Metanephros (tissue), 2 donors: ENCODE data around the gene MMP21. TPM values are rescaled to one million over a fixed set of nuclear protein-coding genes. Genes with fewer than 3 reads are reported as not detected.

Experiments used
- small RNA-seq: library from RNA; depleted of rRNA; stranded (forward); fragments of <200 nt; gene quantifications from one replicate; pipeline ENCODE3, GENCODE V24; 2014; ENCODE audit warnings: low replicate concordance
- total RNA-seq: library from RNA; depleted of rRNA; stranded (reverse); fragments of >200 nt; gene quantifications from one replicate; pipeline ENCODE4 v1.2.3, GENCODE V29; 2014

MMP21 gene
- total RNA-seq: 0.23 TPM

GRCh38 chr10:125775491-125776106 is at the start of gene MMP21:
Gene MMP21, minus strand, starts transcription at chr10:125775821. Its CDS starts 0 bp downstream, at chr10:125775821.

GRCh38 chr10:125822878-125823662 is 47.4 kb upstream of the MMP21 start, which contains the start of the genes BCCIP and UROS:
Gene BCCIP, plus strand, starts transcription at chr10:125823546. Its CDS starts 12 bp downstream, at chr10:125823558.
Gene UROS, minus strand, starts transcription at chr10:125823258. Its CDS starts 6,759 bp downstream, at chr10:125816499.

DNA sequence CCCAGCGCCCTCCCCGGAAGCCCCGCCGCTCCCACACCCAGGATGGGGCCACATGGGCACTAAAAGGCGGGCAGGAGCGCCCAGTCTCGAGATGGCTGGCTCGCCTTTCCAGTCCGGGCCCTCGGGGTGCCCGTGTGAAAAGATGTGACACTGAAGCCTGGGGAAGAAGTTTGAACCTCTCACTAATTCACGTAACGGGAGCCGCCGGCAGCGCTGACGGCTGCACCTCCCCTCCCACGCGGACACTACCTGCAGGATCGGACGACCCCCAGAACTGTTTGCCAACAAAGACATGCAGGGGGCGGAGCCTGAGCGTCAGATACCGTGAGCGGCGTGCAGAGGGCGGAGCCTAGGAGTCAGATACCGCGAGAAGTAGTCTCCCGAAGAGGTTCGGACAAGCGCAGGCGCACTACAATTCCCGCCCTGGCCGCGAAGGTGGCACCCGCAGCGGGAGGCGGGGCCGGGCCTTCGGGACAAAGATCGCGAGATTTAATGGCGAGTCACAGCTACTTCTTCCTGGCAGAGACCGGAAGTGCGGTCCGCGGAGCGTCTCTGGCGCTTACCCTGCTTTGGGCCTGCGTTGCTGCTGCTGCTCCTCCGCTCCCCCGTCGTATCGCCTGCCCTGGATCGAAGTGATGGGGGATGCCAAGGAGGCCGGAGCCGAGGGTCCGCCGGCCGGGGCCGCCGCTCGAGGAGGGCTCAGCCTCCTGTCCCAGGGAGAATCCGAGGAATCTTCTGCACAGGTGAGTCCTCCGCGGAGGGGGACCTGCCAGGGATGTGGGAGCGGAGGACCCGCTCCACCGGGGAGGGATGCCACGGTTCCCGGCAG is 56.2 kb downstream of the MMP21 start, which contains the start of gene EDRF1:
EDRF1 (plus strand) TSS at position 537 of the 829 bp plus-strand sequence; CDS start at position 636, 99 bp downstream.

Small RNAs within 50 kb of the gene (small RNA-seq; reads per million reads assigned to genes)
- gene MIR4484: not detected

Other genes with a start within 250 kb of the MMP21 start
- not detected for gene TEX36, start 92.7 kb downstream of the MMP21 start, total RNA-seq
- 40.2 TPM for gene EDRF1, start 56.1 kb downstream of the MMP21 start, total RNA-seq
- 32.6 TPM for gene UROS, start 47.4 kb upstream of the MMP21 start, total RNA-seq
- 34.3 TPM for gene BCCIP, start 47.7 kb upstream of the MMP21 start, total RNA-seq
- 20.4 TPM for gene DHX32, start 105.5 kb upstream of the MMP21 start, total RNA-seq
- gene FANK1, start 120.7 kb upstream of the MMP21 start, total RNA-seq: 4.9 TPM